Psoas muscle (tissue), 8 donors: Measurements from ENCODE around the gene COX7B. TPM values are rescaled to one million over a fixed set of nuclear protein-coding genes. Genes with fewer than 3 reads are reported as not detected.

Experiments used
- ATAC-seq, 4 donors: fragments of 200-7000 bp; cut with Tn5 transposase; one replicate each; pipeline ENCODE4 v1.9.1; 2020; ENCODE audit warnings: moderate library complexity in 3 of 4, mild to moderate bottlenecking in 2 of 4
- DNase-seq, 2 donors: peaks; one replicate each; pipeline ENCODE4 v3.0.0-alpha.2; 2020
- H3K27ac ChIP-seq: fragments of 200-600 bp; one replicate; pipeline ENCODE4 v1.8.0; 2022
- H3K27me3 ChIP-seq, 3 donors: fragments of 200-600 bp in 1 of 3; one replicate each; pipeline versions ENCODE4 v1.6.1 to v1.8.0; 2013 to 2022; ENCODE audit warnings: low read length in 2 of 3, mild to moderate bottlenecking in 2 of 3, moderate library complexity in 1 of 3; ENCODE audit not compliant: insufficient read depth in 3 of 3
- H3K36me3 ChIP-seq, 2 donors: fragments of 200-600 bp in 1 of 2; one replicate each; pipeline versions ENCODE4 v1.6.1 to v1.8.0; 2013 to 2022; ENCODE audit warnings: low read depth in 1 of 2, mild to moderate bottlenecking in 1 of 2, moderate library complexity in 1 of 2; ENCODE audit not compliant: insufficient read depth in 1 of 2
- H3K4me1 ChIP-seq: fragments of 200-600 bp; one replicate; pipeline ENCODE4 v1.8.0; 2022
- H3K4me3 ChIP-seq: fragments of 200-600 bp; one replicate; pipeline ENCODE4 v1.8.0; 2022; ENCODE audit warnings: mild to moderate bottlenecking
- H3K9me3 ChIP-seq: fragments of 200-600 bp; one replicate; pipeline ENCODE4 v1.8.0; 2022
- CTCF ChIP-seq: fragments of 200-600 bp; IDR thresholded peaks from one replicate; pipeline ENCODE4 v1.8.0; 2022; ENCODE audit warnings: antibody characterized with exemption
- WGBS, 3 donors: extraction: QIAGEN DNeasy Blood & Tissue Kit; methylation state at CpG; one replicate each; pipeline versions ENCODE4 v1.1.6 to v1.1.7; 2013; 5-methylcytosine and 5-hydroxymethylcytosine counted together
- intact Hi-C, 2 donors: fragments of 100-400 bp; cut with DNase I; formaldehyde crosslinking; loops; one replicate each; pipeline versions ENCODE4 v1.11.0 to v1.14.2; 2022
- polyA plus RNA-seq, 3 donors: library from polyadenylated mRNA; stranded (reverse); fragments of 200-250 nt; gene quantifications; one replicate each; pipeline ENCODE4 v1.2.3, GENCODE V29; 2013
- total RNA-seq, 4 donors: library from RNA; stranded (reverse); fragmentation: NEBNext Ultra II Directional in 2 of 4; extraction: Animal tissue kit (Norgen Biotek cat#: 25700) in 2 of 4; gene quantifications; one replicate each; pipeline versions ENCODE4 v1.2.1 to v1.2.4, GENCODE V29; 2021 to 2023
- donor health status: healthy with polysubstance abuse.
- donor health status: DM: no; HTN: no; CAD: no; lungs with moderate emphysema.
- donor health status: Bipolar disorder and iron deficiency.
- donor health status: healthy.
- donor health status: DM: yes; HTN: yes; CAD: no.
- donor health status: DM: no; HTN: no; CAD: no.
- donor health status: DM: no; HTN: no; CAD: no.
- donor health status: DM: yes; HTN: yes; CAD: no.

COX7B gene
- total and polyA plus RNA-seq, 7 donors, result 566 to 2,052 (median 780) TPM

DNA sequence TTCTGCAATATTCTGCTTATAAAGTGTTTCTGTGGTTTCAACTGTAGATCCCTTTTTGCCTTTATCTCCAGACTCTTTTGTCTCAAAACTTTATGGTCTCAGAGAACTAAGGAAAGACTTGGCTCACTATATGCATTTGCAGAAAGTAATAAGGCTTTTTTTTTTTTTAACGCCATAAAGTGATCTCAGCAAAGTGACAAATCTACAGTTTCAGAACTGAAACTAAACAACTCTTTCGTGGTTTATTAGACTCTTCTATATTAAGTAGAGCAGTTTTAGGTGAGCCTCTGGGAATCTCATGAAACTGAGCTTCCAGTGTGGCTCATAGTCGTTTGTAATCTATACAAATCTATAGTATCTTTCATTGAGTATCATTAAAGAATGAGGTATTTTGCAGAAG lies 26.5 kb downstream of the COX7B start:
- ATAC-seq (no peak), DNase-seq (no peak)
- Histone ChIP-seq H3K4me1 (no peaks in the 10 kb centered on the region), H3K9me3 (no peaks in the 10 kb centered on the region), H3K4me3 (no peak overlapping the region), H3K36me3 (no peaks in the 10 kb centered on the region), H3K27ac (no peak overlapping the region), H3K27me3 (no peaks in the 10 kb centered on the region)
- intact Hi-C loops, result no loop called here
- 44 to 58% (median 49%) methylated on average over 3 of the region's 3 CpGs for WGBS, 3 donors
- TF ChIP-seq CTCF, result no peak

DNA sequence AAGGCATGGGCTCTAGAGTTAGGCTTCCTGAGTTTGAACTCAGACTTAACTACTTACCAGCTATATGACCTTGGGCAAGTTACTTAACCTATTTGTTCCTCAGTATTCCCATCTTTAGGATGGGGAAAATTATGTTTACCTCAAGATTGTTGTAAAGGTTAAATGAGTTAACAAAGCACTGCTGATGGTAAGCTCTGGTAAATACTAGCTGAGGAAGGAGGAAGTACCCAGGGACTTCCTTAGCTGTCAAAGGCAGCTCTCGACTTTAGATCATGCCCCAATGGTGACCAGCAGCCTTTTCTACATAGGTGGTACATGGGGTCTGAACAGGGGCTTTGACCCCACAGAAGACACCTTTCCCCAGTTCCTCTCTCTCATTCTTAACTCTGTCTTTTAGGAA lies 31.3 kb downstream of the COX7B start:
- intact Hi-C loops, result no loop called here
- WGBS, 3 donors, result 61 to 100% (median 90%) methylated on average over 1 of the region's 1 CpG
- no peaks in the 10 kb centered on the region for H3K9me3 ChIP-seq
- no peaks in the 10 kb centered on the region for H3K4me1 ChIP-seq
- no peaks in the 10 kb centered on the region for H3K27me3 ChIP-seq
- H3K27ac ChIP-seq, result no peak overlapping the region
- no peaks in the 10 kb centered on the region for H3K36me3 ChIP-seq
- H3K4me3 ChIP-seq, result no peak overlapping the region
- DNase-seq, result no peak
- no peak for TF ChIP-seq CTCF
- no peak for ATAC-seq

DNA sequence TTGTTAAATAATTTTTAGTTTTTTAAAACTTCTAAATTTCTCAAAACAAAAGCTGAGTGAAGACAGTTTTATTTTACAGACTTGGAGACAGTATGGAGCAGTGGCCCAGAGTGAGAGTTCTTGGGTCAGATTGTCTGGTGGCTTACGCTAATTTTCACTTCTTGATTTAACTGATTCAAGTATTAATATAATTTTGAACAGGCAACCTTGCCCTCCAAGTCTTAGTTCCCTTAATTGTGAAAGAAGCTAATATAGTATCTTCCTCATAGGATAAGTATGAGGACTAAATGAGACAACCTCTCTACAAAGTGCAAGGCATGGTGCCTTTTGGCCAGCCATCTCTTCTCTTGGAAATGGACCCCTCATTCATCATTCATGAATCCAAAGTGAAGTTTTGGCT lies 36.6 kb downstream of the COX7B start:
- peak in 1 of 4 donors; percentile 37 for ATAC-seq
- no peak for TF ChIP-seq CTCF
- H3K4me1 ChIP-seq, result no peaks in the 10 kb centered on the region
- intact Hi-C loops, result no loop called here
- WGBS, 3 donors, result 80 to 98% (median 90%) methylated on average over 1 of the region's 1 CpG
- no peaks in the 10 kb centered on the region for H3K9me3 ChIP-seq
- H3K27me3 ChIP-seq, result no peaks in the 10 kb centered on the region
- no peak for DNase-seq
- no peak overlapping the region for H3K27ac ChIP-seq
- H3K36me3 ChIP-seq, result no peaks in the 10 kb centered on the region
- no peak overlapping the region for H3K4me3 ChIP-seq

GRCh38 chrX:77936299-77936698 lies 37.0 kb downstream of the COX7B start:
- Histone ChIP-seq H3K36me3 (no peaks in the 10 kb centered on the region), H3K9me3 (no peaks in the 10 kb centered on the region), H3K27ac (no peak overlapping the region), H3K27me3 (no peaks in the 10 kb centered on the region), H3K4me1 (no peaks in the 10 kb centered on the region), H3K4me3 (no peak overlapping the region)
- TF ChIP-seq CTCF, result no peak
- intact Hi-C loops, result no loop called here
- no peak for DNase-seq
- no peak for ATAC-seq

GRCh38 chrX:77937291-77937690 lies 38.0 kb downstream of the COX7B start:
- no peak for TF ChIP-seq CTCF
- no peaks in the 10 kb centered on the region for H3K27me3 ChIP-seq
- 45 to 74% (median 57%) methylated on average over 3 of the region's 3 CpGs for WGBS, 3 donors
- intact Hi-C loops, result no loop called here
- no peak overlapping the region for H3K27ac ChIP-seq
- no peaks in the 10 kb centered on the region for H3K36me3 ChIP-seq
- DNase-seq (no peak), ATAC-seq (no peak)
- no peaks in the 10 kb centered on the region for H3K9me3 ChIP-seq
- no peak overlapping the region for H3K4me3 ChIP-seq
- no peaks in the 10 kb centered on the region for H3K4me1 ChIP-seq
